ENCODE data around the gene TEDC1.

Gene TEDC1

GRCh38 chr14:105508601-105509000 lies 17.6 kb downstream of the TEDC1 start:
- DNase-seq, result no peak

- no peak for DNase-seq
These were observed 26.1 kb downstream of the TEDC1 start for GRCh38 chr14:105517096-105517495.

- DNase-seq, result no peak
These were observed 29.1 kb downstream of the TEDC1 start for GRCh38 chr14:105519946-105520698.

GRCh38 chr14:105525326-105525725 lies 34.3 kb downstream of the TEDC1 start:
- no peak for DNase-seq

GRCh38 chr14:105525861-105526775 lies 35.1 kb downstream of the TEDC1 start, which contains the start of gene TMEM121:
Gene TMEM121 (plus strand): TSS chr14:105526583. CDS start chr14:105528835, 2,252 bp downstream.
- DNase-seq, result peak in 25 of 56 donors; percentile 19 to 75 (median 37)

GRCh38 chr14:105526776-105527380 lies 35.8 kb downstream of the TEDC1 start:
- DNase-seq, result peak in 2 of 56 donors; percentile 26 to 35

- DNase-seq, result peak in 1 of 56 donors; percentile 33
These were observed 36.4 kb downstream of the TEDC1 start for GRCh38 chr14:105527381-105527825.

GRCh38 chr14:105527826-105528585 lies 37.0 kb downstream of the TEDC1 start:
- peak in 51 of 56 donors; percentile 21 to 87 (median 72) for DNase-seq

- peak in 7 of 56 donors; percentile 19 to 59 (median 46) for DNase-seq
These were observed 37.7 kb downstream of the TEDC1 start for GRCh38 chr14:105528586-105529318.

GRCh38 chr14:105529319-105529568 lies 38.2 kb downstream of the TEDC1 start:
- no peak for DNase-seq

GRCh38 chr14:105529569-105530284 lies 38.7 kb downstream of the TEDC1 start:
- DNase-seq, result no peak

GRCh38 chr14:105530285-105531087 lies 39.4 kb downstream of the TEDC1 start:
- no peak for DNase-seq

- DNase-seq, result no peak
These were observed 40.2 kb downstream of the TEDC1 start for GRCh38 chr14:105531088-105531893.

- no peak for DNase-seq
These were observed 41.0 kb downstream of the TEDC1 start for GRCh38 chr14:105531894-105532623.

- no peak for DNase-seq
These were observed 41.7 kb downstream of the TEDC1 start for GRCh38 chr14:105532735-105533141.

- DNase-seq, result no peak
These were observed 42.3 kb downstream of the TEDC1 start for GRCh38 chr14:105533391-105533790.

- no peak for DNase-seq
These were observed 42.9 kb downstream of the TEDC1 start for GRCh38 chr14:105533811-105534498.

Data from nucleus accumbens (tissue), 56 donors.